Heart left ventricle (tissue), 16 donors: ENCODE measurements around the gene COL7A1. TPM values are rescaled to one million over a fixed set of nuclear protein-coding genes. Genes with fewer than 3 reads are reported as not detected.

Experiments used
- ATAC-seq, 4 donors: fragments of 200-7000 bp; cut with Tn5 transposase; one replicate each; pipeline ENCODE4 v1.9.1; 2020 to 2022; ENCODE audit warnings: moderate library complexity in 4 of 4, mild to moderate bottlenecking in 3 of 4, moderate number of reproducible peaks in 1 of 4
- DNase-seq, 5 donors: peaks; one replicate each; pipeline ENCODE4 v3.0.0-alpha.2; 2020
- H3K27ac ChIP-seq, 12 donors: fragments of 200-600 bp; sonication (generic) in 4 of 12; one replicate each; pipeline versions ENCODE4 v1.5.0 to v1.8.0; 2016 to 2022; ENCODE audit warnings: mild to moderate bottlenecking in 2 of 12
- H3K27me3 ChIP-seq, 9 donors: fragments of 200-600 bp; sonication (generic) in 2 of 9; one replicate each; pipeline versions ENCODE4 v1.5.1 to v1.8.0; 2016 to 2022; ENCODE audit warnings: mild to moderate bottlenecking in 3 of 9
- H3K36me3 ChIP-seq, 9 donors: fragments of 200-600 bp; sonication (generic) in 2 of 9; one replicate each; pipeline versions ENCODE4 v1.5.0 to v1.8.0; 2018 to 2022; ENCODE audit warnings: mild to moderate bottlenecking in 2 of 9
- H3K4me1 ChIP-seq, 12 donors: fragments of 200-600 bp; sonication (generic) in 4 of 12; one replicate each; pipeline versions ENCODE4 v1.5.0 to v1.8.0; 2016 to 2022; ENCODE audit warnings: mild to moderate bottlenecking in 3 of 12
- H3K4me3 ChIP-seq, 12 donors: fragments of 200-600 bp; sonication (generic) in 4 of 12; one replicate each; pipeline versions ENCODE4 v1.5.0 to v1.8.0; 2017 to 2022; ENCODE audit warnings: mild to moderate bottlenecking in 9 of 12, moderate library complexity in 4 of 12
- H3K9me3 ChIP-seq, 12 donors: fragments of 200-600 bp; sonication (generic) in 4 of 12; one replicate each; pipeline versions ENCODE4 v1.5.0 to v1.8.0; 2016 to 2022; ENCODE audit warnings: mild to moderate bottlenecking in 1 of 12
- POLR2A ChIP-seq, 2 donors: fragments of 450-650 bp; IDR thresholded peaks; one replicate each; pipeline ENCODE4 v1.6.1; 2017; ENCODE audit warnings: antibody characterized with exemption in 2 of 2, mild to moderate bottlenecking in 2 of 2, moderate library complexity in 2 of 2
- WGBS, 4 donors: extraction: QIAGEN DNeasy Blood & Tissue Kit in 2 of 4; methylation state at CpG; one replicate each; pipeline versions ENCODE4 v1.1.5 to v1.1.7; 2013 to 2018; 5-methylcytosine and 5-hydroxymethylcytosine counted together
- intact Hi-C, 10 donors: fragments of 100-400 bp; cut with DNase I; formaldehyde crosslinking; loops; one replicate each; pipeline versions ENCODE4 v1.11.1 to v1.14.2; 2022
- polyA plus RNA-seq, 2 donors: library from polyadenylated mRNA; stranded (reverse); fragments of 200-250 nt; gene quantifications; one replicate each; pipeline ENCODE4 v1.2.3, GENCODE V29; 2013
- total RNA-seq, 9 donors: library from RNA; depleted of rRNA in 2 of 9; stranded (reverse); fragments of >200 nt in 2 of 9; fragmentation: NEBNext Ultra II Directional in 3 of 9; extraction: Animal tissue kit (Norgen Biotek cat#: 25700) in 3 of 9; gene quantifications; one replicate each; pipeline versions ENCODE4 v1.1.0 to v1.2.4, GENCODE V29; 2016 to 2023
- TF ChIP-seq, protein P1 (sequence below), 12 donors: fragments of 200-600 bp; sonication (generic) in 4 of 12; IDR thresholded peaks; one replicate each; pipeline versions ENCODE4 v1.5.0 to v1.8.0; 2018 to 2022; ENCODE audit warnings: antibody characterized with exemption in 12 of 12, mild to moderate bottlenecking in 5 of 12
- donor health status: ischemic (EF 13 %, LVEDD 7.1; RV severe dilation, severe dysfunction).
- donor health status: healthy with polysubstance abuse.
- donor health status: DM: no; HTN: yes; CAD: no.
- donor health status: DM: no; HTN: no; CAD: no.
- donor health status: ischemic (EF 25% LVEDD 6.9; RV normal size, moderate dysfunction).
- donor health status: ischemic (EF 25% LVEDD 5.7; RV mildly dilated, moderate dysfunction).
- donor health status: healthy.
- donor health status: DM: yes; HTN: yes; CAD: no.
- donor health status: ischemic (EF 35%, LVEDD 5.7; RV mildly dilated, moderate dysfunction).
- donor health status: nonischemic (EF 11% LVEDD 7.7; RV severe dilation, severe dysfunction).
- donor health status: DM: yes; HTN: yes; CAD: no.
- donor health status: PGD.
- donor health status: ischemic (EF 29% LVEDD 5.4; RV normal size, mild dysfunction).
- donor health status: nonischemic (EF 23%, LVEDD 6.1; RV moderate dilation, normal function).

Gene COL7A1
- total and polyA plus RNA-seq, 11 donors, result 2.4 to 25.2 (median 11.5) TPM

DNA sequence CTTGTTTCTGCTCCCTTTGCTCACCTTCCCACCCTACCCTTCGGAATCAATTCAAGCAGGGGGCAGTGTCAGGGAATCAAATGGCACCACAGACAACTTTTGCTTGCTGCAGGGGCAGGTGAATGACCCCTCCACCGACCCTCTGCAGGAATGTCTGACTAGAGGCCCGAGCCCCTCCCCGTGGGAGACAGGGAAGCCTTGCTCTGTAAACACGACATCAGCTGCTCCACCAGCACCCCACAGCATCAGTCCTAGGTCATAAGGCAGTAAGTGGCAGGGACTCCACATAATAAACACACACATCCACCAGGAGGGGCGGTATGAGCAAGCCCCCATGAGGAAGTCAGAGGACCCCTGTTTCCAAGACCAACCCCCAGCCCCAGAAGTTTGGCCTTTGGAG, 42.2 kb upstream of the COL7A1 start:
- Histone ChIP-seq H3K4me1 (peaks cover 0 to 28% (median 19%) of the 10 kb centered on the region in 12 donors), H3K27ac (no peak overlapping the region), H3K9me3 (no peaks in the 10 kb centered on the region), H3K4me3 (no peak overlapping the region), H3K36me3 (peaks cover 0 to 14% (median 6%) of the 10 kb centered on the region in 9 donors), H3K27me3 (no peaks in the 10 kb centered on the region)
- TF ChIP-seq, protein P1, sequence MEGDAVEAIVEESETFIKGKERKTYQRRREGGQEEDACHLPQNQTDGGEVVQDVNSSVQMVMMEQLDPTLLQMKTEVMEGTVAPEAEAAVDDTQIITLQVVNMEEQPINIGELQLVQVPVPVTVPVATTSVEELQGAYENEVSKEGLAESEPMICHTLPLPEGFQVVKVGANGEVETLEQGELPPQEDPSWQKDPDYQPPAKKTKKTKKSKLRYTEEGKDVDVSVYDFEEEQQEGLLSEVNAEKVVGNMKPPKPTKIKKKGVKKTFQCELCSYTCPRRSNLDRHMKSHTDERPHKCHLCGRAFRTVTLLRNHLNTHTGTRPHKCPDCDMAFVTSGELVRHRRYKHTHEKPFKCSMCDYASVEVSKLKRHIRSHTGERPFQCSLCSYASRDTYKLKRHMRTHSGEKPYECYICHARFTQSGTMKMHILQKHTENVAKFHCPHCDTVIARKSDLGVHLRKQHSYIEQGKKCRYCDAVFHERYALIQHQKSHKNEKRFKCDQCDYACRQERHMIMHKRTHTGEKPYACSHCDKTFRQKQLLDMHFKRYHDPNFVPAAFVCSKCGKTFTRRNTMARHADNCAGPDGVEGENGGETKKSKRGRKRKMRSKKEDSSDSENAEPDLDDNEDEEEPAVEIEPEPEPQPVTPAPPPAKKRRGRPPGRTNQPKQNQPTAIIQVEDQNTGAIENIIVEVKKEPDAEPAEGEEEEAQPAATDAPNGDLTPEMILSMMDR (IDR thresholded peaks at IDR 0.05), result no peak
- no peak for TF ChIP-seq POLR2A (IDR thresholded peaks at IDR 0.05)
- no peak for ATAC-seq
- WGBS, 4 donors, result 64 to 72% (median 66%) methylated on average over 6 of the region's 6 CpGs
- no peak for DNase-seq
- intact Hi-C loops, result loop anchor here in 1 of 10 donors (10.0 kb wide), 1 partner anchor 173 kb away; a partner anchor contains a TSS

DNA sequence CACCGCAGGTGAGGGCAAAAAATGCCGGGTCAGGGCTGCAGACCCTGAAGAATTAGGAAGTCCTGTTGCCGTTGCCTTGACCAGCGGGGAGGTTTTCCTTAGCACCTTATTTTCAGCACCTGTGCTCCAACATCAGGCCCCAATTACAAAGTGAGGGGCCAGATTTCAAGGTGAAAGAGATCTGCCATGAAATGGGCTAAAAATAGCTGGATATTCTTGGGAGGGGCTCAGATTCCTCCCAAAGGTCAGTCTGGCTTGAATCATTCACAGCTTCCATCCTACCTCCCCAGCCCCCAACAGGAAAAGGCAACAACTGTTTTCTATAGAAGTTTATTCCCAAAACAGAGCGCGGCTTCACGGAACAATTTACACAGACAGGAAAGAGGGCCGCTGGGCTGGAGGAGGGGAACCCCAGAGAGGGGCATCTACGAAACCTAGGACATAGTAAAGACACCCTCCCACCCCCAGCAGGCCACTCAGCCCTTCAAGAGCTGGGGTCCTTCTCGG, 41.1 kb upstream of the COL7A1 start:
- Histone ChIP-seq H3K9me3 (no peaks in the 10 kb centered on the region), H3K4me3 (peak overlapping the region; percentile 60 to 96 (median 86)), H3K36me3 (peaks cover 0 to 25% (median 9%) of the 10 kb centered on the region in 9 donors), H3K27me3 (no peaks in the 10 kb centered on the region), H3K27ac (peak overlapping the region; percentile 28 to 90 (median 86)), H3K4me1 (peaks cover 0 to 28% (median 19%) of the 10 kb centered on the region in 12 donors)
- DNase-seq (no peak), ATAC-seq (no peak)
- TF ChIP-seq, protein P1 (IDR thresholded peaks at IDR 0.05), result no peak
- TF ChIP-seq POLR2A (IDR thresholded peaks at IDR 0.05), result no peak
- intact Hi-C loops, result loop anchor here in 1 of 10 donors (10.0 kb wide), 1 partner anchor 171 kb away; a partner anchor contains a TSS
- 14 to 19% (median 17%) methylated on average over 8 to 10 of the region's 10 CpGs for WGBS, 4 donors

DNA sequence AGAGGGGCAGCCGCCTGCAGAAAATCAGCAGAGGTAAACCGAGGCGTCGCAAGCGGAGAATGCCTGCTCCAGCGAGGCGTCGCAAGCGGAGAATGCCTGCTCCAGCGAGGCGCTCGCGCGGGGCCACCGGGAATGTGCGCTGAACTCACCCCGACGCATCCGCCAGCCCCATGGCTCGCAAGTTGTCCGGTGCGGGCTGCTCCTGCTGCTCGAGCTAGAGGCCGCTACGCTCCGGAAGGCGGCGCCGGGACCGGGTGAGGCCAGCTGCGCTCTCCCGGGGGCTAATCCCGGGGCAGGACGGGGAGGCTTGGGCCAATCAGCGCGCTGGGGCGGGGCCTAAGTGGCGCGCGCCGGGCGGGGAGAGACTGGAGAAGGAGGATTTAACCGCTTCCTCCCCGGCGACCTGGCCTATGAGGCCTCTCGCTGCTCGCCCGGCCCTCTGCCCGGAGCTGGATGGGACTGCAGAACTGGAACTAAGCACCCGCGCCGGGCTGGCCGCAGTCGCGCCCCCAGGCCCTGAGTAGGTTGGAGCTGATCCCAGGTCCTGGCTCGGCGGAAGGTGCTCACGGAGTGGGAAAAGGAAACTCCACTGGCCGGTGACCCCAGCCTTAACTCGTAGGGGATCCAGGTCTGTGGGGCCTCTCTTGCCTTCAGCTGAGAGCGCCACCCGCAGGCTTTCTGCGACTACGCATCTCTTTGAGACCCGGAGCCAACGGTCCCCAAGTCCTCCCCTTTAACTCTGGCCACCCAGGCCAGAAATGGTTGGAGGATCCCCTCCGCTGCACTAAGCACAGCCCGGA, 40.3 kb upstream of the COL7A1 start, which contains the start of gene SLC26A6:
TSS of gene SLC26A6 (minus strand) at position 240 of the 800 bp plus-strand sequence. CDS start at position 172, 68 bp downstream.
- TF ChIP-seq, protein P1 (IDR thresholded peaks at IDR 0.05), result peak in 10 of 12 donors; percentile 5 to 67 (median 45)
- TF ChIP-seq POLR2A (IDR thresholded peaks at IDR 0.05), result peak in 1 of 2 donors; percentile 62
- DNase-seq (peak; percentile 97 to 99 (median 98)), ATAC-seq (peak; percentile 98 to 99 (median 98))
- Histone ChIP-seq H3K27me3 (no peaks in the 10 kb centered on the region), H3K27ac (peak within 1 kb of the TSS; percentile 28 to 90 (median 86)), H3K9me3 (no peaks in the 10 kb centered on the region), H3K4me1 (peaks cover 0 to 28% (median 19%) of the 10 kb centered on the region in 12 donors), H3K36me3 (peaks cover 0 to 31% (median 9%) of the 10 kb centered on the region in 9 donors), H3K4me3 (peak within 1 kb of the TSS; percentile 64 to 96 (median 86))
- WGBS, 4 donors, result 0 to 1% (median 0%) methylated on average over 10 to 68 of the region's 68 CpGs
- intact Hi-C loops, result loop anchor here in 2 of 10 donors (1.0 to 10.0 kb wide), 4 partner anchors 26 to 171 kb away; partner anchors contain the start of genes UQCRC1 (in 2 of the 2) and PFKFB4 (in 1 of the 2)
